ENCODE results near the gene CCDC194. TPM values are rescaled to one million over a fixed set of nuclear protein-coding genes. Genes with fewer than 3 reads are reported as not detected.

The CCDC194 gene
- total and polyA plus RNA-seq, 2 donors from 2014 or later = 0.57 TPM; not detected in 1

DNA sequence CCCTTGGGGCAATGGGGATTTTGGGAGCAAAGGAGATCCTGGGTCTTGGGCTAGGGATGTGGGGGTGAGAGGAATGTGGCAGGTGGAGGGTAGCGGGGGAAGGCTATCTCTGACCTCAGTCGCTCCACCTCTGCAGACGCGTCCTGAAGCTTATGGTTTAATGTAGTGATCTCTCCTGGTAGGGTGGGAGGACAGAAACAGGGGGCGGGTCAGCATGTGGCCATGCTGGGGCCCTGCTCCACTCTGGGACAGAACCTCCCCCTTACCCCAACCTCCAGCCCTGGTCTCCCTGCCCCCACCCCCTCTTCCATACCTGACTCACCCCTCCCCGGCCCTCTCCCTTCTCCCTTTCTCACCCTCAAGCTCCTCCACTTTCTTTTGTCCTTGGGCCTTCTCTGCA, 10.0 kb upstream of the CCDC194 start:
- Histone ChIP-seq H3K36me3 (ENCODE audit: control insufficient read depth in 2 of 3, insufficient read depth in 3 of 3, low read length in 3 of 3) (no peaks in the 10 kb centered on the region), H3K9me3 (ENCODE audit: control insufficient read depth in 2 of 3, insufficient read depth in 1 of 3, low read length in 3 of 3) (no peaks in the 10 kb centered on the region), H3K27me3 (ENCODE audit: control insufficient read depth, insufficient read depth, low read length) (no peaks in the 10 kb centered on the region), H3K4me1 (ENCODE audit: control insufficient read depth in 2 of 3, insufficient read depth in 2 of 3, low read depth in 1 of 3, low read length in 3 of 3) (peaks cover 0 to 18% (median 9%) of the 10 kb centered on the region in 3 donors), H3K9ac (ENCODE audit: low read length in 3 of 3) (peak overlapping the region in 2 of 3 donors; percentile 41 to 64), H3K4me3 (ENCODE audit: low read length in 3 of 3) (peak overlapping the region; percentile 37 to 82 (median 63)), H3K27ac (ENCODE audit: low read depth in 2 of 2, low read length in 2 of 2) (peak overlapping the region in 1 of 2 donors; percentile 76)
- no peak for DNase-seq
- no peak for FAIRE-seq
- TF ChIP-seq, protein P1, sequence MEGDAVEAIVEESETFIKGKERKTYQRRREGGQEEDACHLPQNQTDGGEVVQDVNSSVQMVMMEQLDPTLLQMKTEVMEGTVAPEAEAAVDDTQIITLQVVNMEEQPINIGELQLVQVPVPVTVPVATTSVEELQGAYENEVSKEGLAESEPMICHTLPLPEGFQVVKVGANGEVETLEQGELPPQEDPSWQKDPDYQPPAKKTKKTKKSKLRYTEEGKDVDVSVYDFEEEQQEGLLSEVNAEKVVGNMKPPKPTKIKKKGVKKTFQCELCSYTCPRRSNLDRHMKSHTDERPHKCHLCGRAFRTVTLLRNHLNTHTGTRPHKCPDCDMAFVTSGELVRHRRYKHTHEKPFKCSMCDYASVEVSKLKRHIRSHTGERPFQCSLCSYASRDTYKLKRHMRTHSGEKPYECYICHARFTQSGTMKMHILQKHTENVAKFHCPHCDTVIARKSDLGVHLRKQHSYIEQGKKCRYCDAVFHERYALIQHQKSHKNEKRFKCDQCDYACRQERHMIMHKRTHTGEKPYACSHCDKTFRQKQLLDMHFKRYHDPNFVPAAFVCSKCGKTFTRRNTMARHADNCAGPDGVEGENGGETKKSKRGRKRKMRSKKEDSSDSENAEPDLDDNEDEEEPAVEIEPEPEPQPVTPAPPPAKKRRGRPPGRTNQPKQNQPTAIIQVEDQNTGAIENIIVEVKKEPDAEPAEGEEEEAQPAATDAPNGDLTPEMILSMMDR (IDR thresholded peaks at IDR 0.05; ENCODE audit: borderline replicate concordance, extremely low read depth, insufficient read depth) = no peak
- intact Hi-C loops (cut with DNase I) = no loop called here

DNA sequence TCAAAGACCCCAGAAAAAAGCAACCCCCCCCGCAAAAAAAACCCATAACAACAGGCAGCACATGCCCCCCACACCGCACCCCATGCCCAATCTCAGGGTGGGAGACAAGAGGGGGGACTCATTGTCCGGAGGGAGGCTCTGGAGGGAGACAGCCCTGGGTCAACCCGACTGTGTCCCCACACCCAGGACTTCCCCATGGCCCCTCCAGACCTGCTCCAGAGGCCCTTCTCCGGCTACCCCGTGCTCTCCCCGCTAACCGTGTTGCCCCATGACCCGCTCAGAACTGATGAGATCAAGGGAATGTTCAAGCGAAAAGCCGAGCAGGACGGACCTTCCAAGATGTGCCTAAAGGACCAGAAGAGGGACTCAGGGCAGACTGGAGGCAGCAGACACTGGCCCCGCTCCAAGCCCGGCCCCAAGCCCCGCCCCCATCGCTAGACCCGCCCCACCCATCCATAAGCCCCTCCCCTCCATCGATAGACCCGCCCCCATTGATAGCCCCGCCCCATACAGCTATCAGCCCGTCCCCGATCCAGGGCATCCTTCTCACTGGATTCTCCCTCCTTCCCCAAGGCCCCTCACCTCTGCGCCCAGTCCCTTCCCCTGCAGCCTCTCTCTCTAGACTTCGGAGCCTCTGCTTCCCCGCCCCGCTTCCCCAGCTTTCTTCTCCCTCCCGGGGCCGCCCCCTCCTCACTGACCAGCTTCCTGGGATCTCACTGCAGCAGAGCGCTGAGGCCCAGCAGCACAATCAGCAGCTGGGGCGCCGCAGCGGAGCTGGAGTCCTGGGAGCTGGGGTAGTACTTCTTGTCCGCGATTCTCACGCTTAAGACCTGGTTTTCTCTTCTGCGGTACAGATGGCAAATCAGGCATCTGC, 9.2 kb upstream of the CCDC194 start:
- Histone ChIP-seq H3K27me3 (ENCODE audit: control insufficient read depth, insufficient read depth, low read length) (no peaks in the 10 kb centered on the region), H3K9ac (ENCODE audit: low read length in 3 of 3) (no peak overlapping the region), H3K4me3 (ENCODE audit: low read length in 3 of 3) (no peak overlapping the region), H3K4me1 (ENCODE audit: control insufficient read depth in 2 of 3, insufficient read depth in 2 of 3, low read depth in 1 of 3, low read length in 3 of 3) (peaks cover 0 to 18% (median 9%) of the 10 kb centered on the region in 3 donors), H3K36me3 (ENCODE audit: control insufficient read depth in 2 of 3, insufficient read depth in 3 of 3, low read length in 3 of 3) (no peaks in the 10 kb centered on the region), H3K9me3 (ENCODE audit: control insufficient read depth in 2 of 3, insufficient read depth in 1 of 3, low read length in 3 of 3) (no peaks in the 10 kb centered on the region), H3K27ac (ENCODE audit: low read depth in 2 of 2, low read length in 2 of 2) (no peak overlapping the region)
- TF ChIP-seq, protein P1 (IDR thresholded peaks at IDR 0.05; ENCODE audit: borderline replicate concordance, extremely low read depth, insufficient read depth) = no peak
- no peak for FAIRE-seq
- intact Hi-C loops (cut with DNase I) = no loop called here
- peak in 4 of 5 donors; percentile 65 to 87 (median 70) for DNase-seq

DNA sequence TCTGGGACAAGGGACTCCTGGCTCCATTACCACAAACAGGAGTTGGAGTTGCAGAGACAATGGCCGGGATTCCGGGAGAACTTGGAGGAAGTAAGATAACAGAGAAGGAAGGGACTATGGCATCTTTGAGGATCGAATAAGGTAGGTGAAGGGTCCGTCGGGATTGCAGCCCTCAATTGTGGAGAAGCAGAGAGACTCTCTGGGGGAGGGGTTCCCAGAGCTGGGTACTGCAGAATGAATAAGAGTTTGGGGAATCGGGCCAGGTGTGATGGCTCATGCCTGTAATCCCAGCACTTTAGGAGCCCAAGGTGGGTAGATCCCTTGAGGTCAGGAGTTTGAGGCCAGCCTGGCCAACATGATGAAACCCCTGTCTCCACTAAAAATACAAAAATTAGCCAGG, 7.6 kb upstream of the CCDC194 start:
- intact Hi-C loops (cut with DNase I) = no loop called here
- no peak for FAIRE-seq

More for the DNA sequence above, 7.6 kb upstream of the CCDC194 start:
- Histone ChIP-seq H3K27me3 (ENCODE audit: control insufficient read depth, insufficient read depth, low read length) (no peaks in the 10 kb centered on the region), H3K9me3 (ENCODE audit: control insufficient read depth in 2 of 3, insufficient read depth in 1 of 3, low read length in 3 of 3) (no peaks in the 10 kb centered on the region), H3K4me1 (ENCODE audit: control insufficient read depth in 2 of 3, insufficient read depth in 2 of 3, low read depth in 1 of 3, low read length in 3 of 3) (peaks cover 0 to 15% (median 5%) of the 10 kb centered on the region in 3 donors), H3K27ac (ENCODE audit: low read depth in 2 of 2, low read length in 2 of 2) (no peak overlapping the region), H3K4me3 (ENCODE audit: low read length in 3 of 3) (no peak overlapping the region), H3K9ac (ENCODE audit: low read length in 3 of 3) (no peak overlapping the region), H3K36me3 (ENCODE audit: control insufficient read depth in 2 of 3, insufficient read depth in 3 of 3, low read length in 3 of 3) (no peaks in the 10 kb centered on the region)
- TF ChIP-seq, protein P1 (IDR thresholded peaks at IDR 0.05; ENCODE audit: borderline replicate concordance, extremely low read depth, insufficient read depth) = no peak
- no peak for DNase-seq
